ENCODE results near the gene MAGEA11. TPM values are rescaled to one million over a fixed set of nuclear protein-coding genes. Genes with fewer than 3 reads are reported as not detected.

MAGEA11 gene
- total and polyA plus RNA-seq, 9 of the 15 experiments (the other 6 are each of a cell fraction or from before 2014, with no cell fraction given): 0.04 to 0.18 TPM; not detected in 7

Small RNAs within 50 kb of the gene (small RNA-seq; reads per million reads assigned to genes)
- gene AC244098.1: not detected
- gene AC244098.2: not detected
- not detected for gene AC244098.3

Other genes with a start within 250 kb of the MAGEA11 start
Only the 7 nearest of the 11 such genes appear.
- gene HSFX3, start 162.1 kb upstream of the MAGEA11 start, total RNA-seq (2014; rRNA removed): not detected in 2 replicates
- gene HSFX3, start 162.1 kb upstream of the MAGEA11 start, total RNA-seq (2014; rRNA removed; fragmentation: Illumina TruSeq; extraction: Trizol): not detected in 2 replicates
- gene HSFX3, start 162.1 kb upstream of the MAGEA11 start, total RNA-seq (2015; rRNA removed; fragmentation: Illumina TruSeq; extraction: Trizol): not detected in 2 replicates
- gene HSFX3, start 162.1 kb upstream of the MAGEA11 start, total RNA-seq (2021): not detected in 2 replicates
- 0.10 TPM in 1 of 2 replicates, not detected in the other for gene HSFX3, start 162.1 kb upstream of the MAGEA11 start, polyA plus RNA-seq (2011; rRNA removed)
- gene HSFX3, start 162.1 kb upstream of the MAGEA11 start, polyA plus RNA-seq (2014; fragmentation: Illumina TruSeq; extraction: Trizol): not detected in 2 replicates
- gene HSFX3, start 162.1 kb upstream of the MAGEA11 start, polyA plus RNA-seq (2014; fragmentation: Nextera tagmentation; extraction: Ambion mirVana): under 1 TPM in 1 of 2 experiments, not detected in 1; 0.08 TPM
- gene HSFX3, start 162.1 kb upstream of the MAGEA11 start, polyA plus RNA-seq (2014; rRNA removed): not detected in 2 replicates
- gene MAGEA9B, start 124.6 kb upstream of the MAGEA11 start, total RNA-seq (2014; rRNA removed): 13.4 and 20.6 TPM in 2 replicates
- 9.6 and 11.2 TPM in 2 replicates for gene MAGEA9B, start 124.6 kb upstream of the MAGEA11 start, total RNA-seq (2014; rRNA removed; fragmentation: Illumina TruSeq; extraction: Trizol)
- gene MAGEA9B, start 124.6 kb upstream of the MAGEA11 start, total RNA-seq (2015; rRNA removed; fragmentation: Illumina TruSeq; extraction: Trizol): 12.3 and 12.4 TPM in 2 replicates
- gene MAGEA9B, start 124.6 kb upstream of the MAGEA11 start, total RNA-seq (2021): 12.8 and 14.9 TPM in 2 replicates
- 11.9 and 31.2 TPM in 2 replicates for gene MAGEA9B, start 124.6 kb upstream of the MAGEA11 start, polyA plus RNA-seq (2011; rRNA removed)
- 18.5 and 19.4 TPM in 2 replicates for gene MAGEA9B, start 124.6 kb upstream of the MAGEA11 start, polyA plus RNA-seq (2014; fragmentation: Illumina TruSeq; extraction: Trizol)
- gene MAGEA9B, start 124.6 kb upstream of the MAGEA11 start, polyA plus RNA-seq (2014; fragmentation: Nextera tagmentation; extraction: Ambion mirVana): 10 to 100 TPM; 11.7 to 14.1 TPM
- 15.7 and 18.2 TPM in 2 replicates for gene MAGEA9B, start 124.6 kb upstream of the MAGEA11 start, polyA plus RNA-seq (2014; rRNA removed)
- gene HSFX2, start 116.7 kb upstream of the MAGEA11 start, total RNA-seq (2014; rRNA removed): 0.33 TPM in 1 of 2 replicates, not detected in the other
- gene HSFX2, start 116.7 kb upstream of the MAGEA11 start, total RNA-seq (2014; rRNA removed; fragmentation: Illumina TruSeq; extraction: Trizol): not detected in 2 replicates
- 0.11 TPM in 1 of 2 replicates, not detected in the other for gene HSFX2, start 116.7 kb upstream of the MAGEA11 start, total RNA-seq (2015; rRNA removed; fragmentation: Illumina TruSeq; extraction: Trizol)
- gene HSFX2, start 116.7 kb upstream of the MAGEA11 start, total RNA-seq (2021): 0.11 TPM in 1 of 2 replicates, not detected in the other
- 0.10 and 0.12 TPM in 2 replicates for gene HSFX2, start 116.7 kb upstream of the MAGEA11 start, polyA plus RNA-seq (2011; rRNA removed)
- 0.11 TPM in 1 of 2 replicates, not detected in the other for gene HSFX2, start 116.7 kb upstream of the MAGEA11 start, polyA plus RNA-seq (2014; fragmentation: Illumina TruSeq; extraction: Trizol)
- under 1 TPM in 1 of 2 experiments, not detected in 1; 0.18 TPM for gene HSFX2, start 116.7 kb upstream of the MAGEA11 start, polyA plus RNA-seq (2014; fragmentation: Nextera tagmentation; extraction: Ambion mirVana)
- not detected in 2 replicates for gene HSFX2, start 116.7 kb upstream of the MAGEA11 start, polyA plus RNA-seq (2014; rRNA removed)
- 2.1 and 4.2 TPM in 2 replicates for gene TMEM185A, start 80.3 kb upstream of the MAGEA11 start, total RNA-seq (2014; rRNA removed)
- 4.5 and 4.8 TPM in 2 replicates for gene TMEM185A, start 80.3 kb upstream of the MAGEA11 start, total RNA-seq (2014; rRNA removed; fragmentation: Illumina TruSeq; extraction: Trizol)
- gene TMEM185A, start 80.3 kb upstream of the MAGEA11 start, total RNA-seq (2015; rRNA removed; fragmentation: Illumina TruSeq; extraction: Trizol): 3.7 and 5.9 TPM in 2 replicates
- gene TMEM185A, start 80.3 kb upstream of the MAGEA11 start, total RNA-seq (2021): 6.8 and 8.8 TPM in 2 replicates
- 12.6 and 13.7 TPM in 2 replicates for gene TMEM185A, start 80.3 kb upstream of the MAGEA11 start, polyA plus RNA-seq (2011; rRNA removed)
- 5.4 and 5.8 TPM in 2 replicates for gene TMEM185A, start 80.3 kb upstream of the MAGEA11 start, polyA plus RNA-seq (2014; fragmentation: Illumina TruSeq; extraction: Trizol)
- gene TMEM185A, start 80.3 kb upstream of the MAGEA11 start, polyA plus RNA-seq (2014; fragmentation: Nextera tagmentation; extraction: Ambion mirVana): 1 to 10 TPM in 1 of 2 experiments, under 1 TPM in 1; 0.97 to 1.7 TPM
- gene TMEM185A, start 80.3 kb upstream of the MAGEA11 start, polyA plus RNA-seq (2014; rRNA removed): 5.7 and 6.4 TPM in 2 replicates
- gene HSFX1, start 62.0 kb downstream of the MAGEA11 start, total RNA-seq (2014; rRNA removed): not detected in 2 replicates
- gene HSFX1, start 62.0 kb downstream of the MAGEA11 start, total RNA-seq (2014; rRNA removed; fragmentation: Illumina TruSeq; extraction: Trizol): not detected in 2 replicates
- gene HSFX1, start 62.0 kb downstream of the MAGEA11 start, total RNA-seq (2015; rRNA removed; fragmentation: Illumina TruSeq; extraction: Trizol): not detected in 2 replicates
- gene HSFX1, start 62.0 kb downstream of the MAGEA11 start, total RNA-seq (2021): not detected in 2 replicates
- 0.10 and 0.14 TPM in 2 replicates for gene HSFX1, start 62.0 kb downstream of the MAGEA11 start, polyA plus RNA-seq (2011; rRNA removed)
- gene HSFX1, start 62.0 kb downstream of the MAGEA11 start, polyA plus RNA-seq (2014; fragmentation: Illumina TruSeq; extraction: Trizol): not detected in 2 replicates
- not detected for gene HSFX1, start 62.0 kb downstream of the MAGEA11 start, polyA plus RNA-seq (2014; fragmentation: Nextera tagmentation; extraction: Ambion mirVana)
- gene HSFX1, start 62.0 kb downstream of the MAGEA11 start, polyA plus RNA-seq (2014; rRNA removed): not detected in 2 replicates
- gene MAGEA9, start 69.9 kb downstream of the MAGEA11 start, total RNA-seq (2014; rRNA removed): 1.0 TPM in 1 of 2 replicates, not detected in the other
- gene MAGEA9, start 69.9 kb downstream of the MAGEA11 start, total RNA-seq (2014; rRNA removed; fragmentation: Illumina TruSeq; extraction: Trizol): not detected in 2 replicates
- gene MAGEA9, start 69.9 kb downstream of the MAGEA11 start, total RNA-seq (2015; rRNA removed; fragmentation: Illumina TruSeq; extraction: Trizol): 0.49 TPM in 1 of 2 replicates, not detected in the other
- not detected in 2 replicates for gene MAGEA9, start 69.9 kb downstream of the MAGEA11 start, total RNA-seq (2021)
- gene MAGEA9, start 69.9 kb downstream of the MAGEA11 start, polyA plus RNA-seq (2011; rRNA removed): 0.17 TPM in 1 of 2 replicates, not detected in the other
- 0.44 TPM in 1 of 2 replicates, not detected in the other for gene MAGEA9, start 69.9 kb downstream of the MAGEA11 start, polyA plus RNA-seq (2014; fragmentation: Illumina TruSeq; extraction: Trizol)
- under 1 TPM; 0.08 to 0.25 TPM for gene MAGEA9, start 69.9 kb downstream of the MAGEA11 start, polyA plus RNA-seq (2014; fragmentation: Nextera tagmentation; extraction: Ambion mirVana)
- gene MAGEA9, start 69.9 kb downstream of the MAGEA11 start, polyA plus RNA-seq (2014; rRNA removed): 0.53 and 0.65 TPM in 2 replicates
- gene MAGEA8, start 169.1 kb downstream of the MAGEA11 start, total RNA-seq (2014; rRNA removed): 1.5 and 1.8 TPM in 2 replicates
- gene MAGEA8, start 169.1 kb downstream of the MAGEA11 start, total RNA-seq (2014; rRNA removed; fragmentation: Illumina TruSeq; extraction: Trizol): 1.5 and 1.9 TPM in 2 replicates
- 1.3 and 1.8 TPM in 2 replicates for gene MAGEA8, start 169.1 kb downstream of the MAGEA11 start, total RNA-seq (2015; rRNA removed; fragmentation: Illumina TruSeq; extraction: Trizol)
- 2.2 and 2.9 TPM in 2 replicates for gene MAGEA8, start 169.1 kb downstream of the MAGEA11 start, total RNA-seq (2021)
- 1.3 and 4.6 TPM in 2 replicates for gene MAGEA8, start 169.1 kb downstream of the MAGEA11 start, polyA plus RNA-seq (2011; rRNA removed)
- 2.2 and 2.4 TPM in 2 replicates for gene MAGEA8, start 169.1 kb downstream of the MAGEA11 start, polyA plus RNA-seq (2014; fragmentation: Illumina TruSeq; extraction: Trizol)
- gene MAGEA8, start 169.1 kb downstream of the MAGEA11 start, polyA plus RNA-seq (2014; fragmentation: Nextera tagmentation; extraction: Ambion mirVana): 1 to 10 TPM in 1 of 2 experiments, under 1 TPM in 1; 0.49 to 1.7 TPM
- gene MAGEA8, start 169.1 kb downstream of the MAGEA11 start, polyA plus RNA-seq (2014; rRNA removed): 2.1 and 2.5 TPM in 2 replicates

All from K562 (cell line).